GM18526 (cell line): ENCODE data around the gene WIZ.

ENCODE experiments used
- POLR2A ChIP-seq: IDR thresholded peaks from 3 replicates; pipeline ENCODE4 v1.6.1; 2011; ENCODE audit not compliant: insufficient read length; ENCODE audit errors: extremely low read depth

The WIZ gene

GRCh38 chr19:15453091-15453578, 3.4 kb upstream of the WIZ start:
- no peak for TF ChIP-seq POLR2A

- no peak for TF ChIP-seq POLR2A
Observed at GRCh38 chr19:15452111-15453047, 2.6 kb upstream of the WIZ start.

DNA sequence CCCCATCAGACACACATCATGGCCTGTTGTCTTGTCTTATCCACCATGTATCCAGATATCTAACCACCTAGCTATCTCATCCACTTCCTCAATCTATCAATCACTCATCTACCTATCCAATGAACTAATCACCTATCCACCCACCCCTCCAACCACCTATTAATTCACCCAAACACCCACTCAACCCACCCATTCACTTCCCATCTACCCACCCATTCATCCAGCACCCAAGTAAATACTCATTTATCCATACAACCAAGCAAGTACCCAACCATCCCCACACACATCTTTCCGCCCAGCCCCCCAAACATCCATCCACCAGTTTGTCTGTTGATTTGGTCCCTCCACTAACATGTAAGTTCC, 753 bp upstream of the WIZ start:
- no peak for TF ChIP-seq POLR2A

- TF ChIP-seq POLR2A, result no peak
Observed at GRCh38 chr19:15448778-15449619, 757 bp downstream of the WIZ start.

GRCh38 chr19:15448044-15448777, 1.5 kb downstream of the WIZ start:
- no peak for TF ChIP-seq POLR2A

- no peak for TF ChIP-seq POLR2A
Observed at GRCh38 chr19:15447057-15447456, 2.7 kb downstream of the WIZ start.

GRCh38 chr19:15445807-15446376, 3.9 kb downstream of the WIZ start:
- TF ChIP-seq POLR2A, result no peak

DNA sequence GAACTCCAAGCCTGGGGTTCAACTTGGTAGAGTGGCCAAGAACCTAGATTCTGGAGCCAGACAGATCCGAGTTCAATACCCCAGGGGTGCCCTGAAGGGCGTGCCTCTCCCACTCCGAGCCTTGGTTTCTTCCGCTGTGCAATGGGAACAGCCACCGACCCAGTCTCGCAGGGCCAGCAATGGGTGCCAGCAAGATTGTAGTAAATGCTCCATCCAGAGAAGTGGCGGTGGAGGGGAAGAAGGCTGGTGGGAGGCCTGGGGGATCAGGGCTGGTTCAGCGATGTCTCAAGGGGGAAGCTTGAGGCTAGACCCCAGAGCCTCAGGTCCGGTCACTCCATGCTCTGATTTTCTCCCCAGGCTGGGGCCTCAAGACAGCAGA, 4.5 kb downstream of the WIZ start:
- no peak for TF ChIP-seq POLR2A

- TF ChIP-seq POLR2A, result no peak
Observed at GRCh38 chr19:15444505-15445226, 5.1 kb downstream of the WIZ start.

DNA sequence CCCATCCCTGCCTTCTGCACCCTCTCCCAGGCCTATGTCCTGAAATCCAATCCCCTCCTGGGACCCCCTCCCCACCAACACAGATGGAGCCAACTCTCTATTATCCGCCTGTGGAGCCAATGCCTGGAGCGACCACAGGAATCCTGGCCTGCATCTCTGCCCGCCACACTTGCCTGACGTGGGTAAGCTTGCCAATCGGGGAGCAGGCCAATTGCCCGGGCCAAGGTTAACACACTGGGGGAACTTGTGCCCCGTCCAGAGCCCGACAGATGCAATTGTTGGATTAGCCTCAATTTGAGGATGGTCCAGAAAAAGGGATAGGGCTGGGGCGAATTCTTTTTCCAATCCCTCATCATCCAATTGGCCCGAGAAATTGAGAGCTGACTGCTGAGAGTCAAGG, 5.9 kb downstream of the WIZ start:
- TF ChIP-seq POLR2A, result no peak

DNA sequence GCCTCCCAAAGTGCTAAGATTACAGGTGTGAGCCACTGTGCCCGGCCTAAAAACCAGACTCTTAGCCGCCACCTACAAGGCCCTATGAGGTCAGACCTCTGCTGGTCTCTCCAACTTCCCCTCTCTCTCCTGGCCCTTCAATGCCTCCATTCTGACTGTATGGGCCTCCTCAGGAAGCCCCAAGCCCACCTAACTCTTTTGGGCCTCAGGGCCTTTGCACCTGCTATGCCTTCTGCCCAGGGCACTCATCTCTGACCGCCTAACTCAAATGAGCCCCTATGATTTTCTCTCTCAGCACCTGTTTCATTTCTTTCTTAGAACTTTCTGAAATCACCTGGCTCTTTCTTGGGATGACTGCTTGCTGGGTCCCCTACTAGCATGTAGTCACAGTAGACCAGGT, 6.4 kb downstream of the WIZ start:
- no peak for TF ChIP-seq POLR2A

GRCh38 chr19:15442142-15442920, 7.4 kb downstream of the WIZ start:
- no peak for TF ChIP-seq POLR2A

DNA sequence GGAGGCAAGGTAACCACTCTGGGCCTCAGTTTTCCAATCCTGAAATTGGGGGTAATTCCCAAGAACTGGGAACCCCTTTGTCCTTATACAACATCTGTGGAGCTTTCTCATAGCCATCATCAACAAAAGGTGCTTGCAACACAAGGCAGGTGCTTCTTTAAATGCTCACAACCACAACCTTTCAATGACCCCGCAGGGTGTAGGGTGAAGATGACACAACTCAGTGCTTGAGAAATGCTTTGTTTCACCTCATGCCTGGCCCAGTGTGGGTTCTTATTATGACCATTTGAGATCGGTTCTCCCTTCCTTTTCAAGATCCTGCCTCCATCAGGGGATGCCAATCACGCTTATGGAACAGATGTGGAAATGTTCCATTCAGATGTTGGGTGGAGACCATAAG, 8.4 kb downstream of the WIZ start:
- no peak for TF ChIP-seq POLR2A

- no peak for TF ChIP-seq POLR2A
Observed at GRCh38 chr19:15439821-15440641, 9.7 kb downstream of the WIZ start.
